Right ventricle myocardium superior (tissue), 1 donor: Measurements from ENCODE around the gene SNX19. TPM values are rescaled to one million over a fixed set of nuclear protein-coding genes. Genes with fewer than 3 reads are reported as not detected.
A peak's percentile ranks its signal among the peaks of the same experiment; 100 is the strongest.

Source experiments
- ATAC-seq: fragments of 200-7000 bp; cut with Tn5 transposase; one replicate; pipeline ENCODE4 v1.9.1; 2020; ENCODE audit warnings: mild to moderate bottlenecking; ENCODE audit not compliant: poor library complexity
- DNase-seq: peaks from one replicate; pipeline ENCODE4 v3.0.0-alpha.2; 2020
- intact Hi-C: fragments of 100-400 bp; cut with DNase I; formaldehyde crosslinking; loops from one replicate; pipeline ENCODE4 v1.11.2; 2022
- total RNA-seq: library from RNA; stranded (reverse); fragmentation: NEBNext Ultra II Directional; extraction: Animal tissue kit (Norgen Biotek cat#: 25700); gene quantifications from one replicate; pipeline ENCODE4 v1.2.1, GENCODE V29; 2021
- donor health status: DM: no; HTN: yes; CAD: no; lungs with severe emphysema.

SNX19 gene
- total RNA-seq, 1 donor from 2014 or later, result 53.4 TPM

GRCh38 chr11:130876931-130877915 lies 39.1 kb downstream of the SNX19 start:
- ATAC-seq (no peak), DNase-seq (no peak)
- intact Hi-C loops, result no loop called here

- ATAC-seq (peak; percentile 55), DNase-seq (no peak)
- intact Hi-C loops, result no loop called here
These were observed 40.2 kb downstream of the SNX19 start for GRCh38 chr11:130876100-130876499.

GRCh38 chr11:130874955-130875531 lies 41.2 kb downstream of the SNX19 start:
- ATAC-seq, result no peak
- intact Hi-C loops, result no loop called here
- DNase-seq, result no peak

- ATAC-seq, result no peak
- intact Hi-C loops, result no loop called here
These were observed 41.9 kb downstream of the SNX19 start for GRCh38 chr11:130874396-130874795.

GRCh38 chr11:130873761-130874160 lies 42.5 kb downstream of the SNX19 start:
- intact Hi-C loops, result no loop called here
- DNase-seq (no peak), ATAC-seq (no peak)

More at GRCh38 chr11:130874396-130874795, 41.9 kb downstream of the SNX19 start:
- no peak for DNase-seq

GRCh38 chr11:130872981-130873380 lies 43.3 kb downstream of the SNX19 start:
- no peak for DNase-seq
- peak; percentile 22 for ATAC-seq
- intact Hi-C loops, result no loop called here

- intact Hi-C loops, result no loop called here
- ATAC-seq, result peak; percentile 42
These were observed 43.8 kb downstream of the SNX19 start for GRCh38 chr11:130872513-130872912.

GRCh38 chr11:130872102-130872501 lies 44.2 kb downstream of the SNX19 start:
- DNase-seq, result no peak
- ATAC-seq, result peak; percentile 82
- intact Hi-C loops, result no loop called here

More at GRCh38 chr11:130872513-130872912, 43.8 kb downstream of the SNX19 start:
- DNase-seq, result no peak

GRCh38 chr11:130871616-130872015 lies 44.7 kb downstream of the SNX19 start:
- intact Hi-C loops, result no loop called here
- DNase-seq (no peak), ATAC-seq (no peak)

DNA sequence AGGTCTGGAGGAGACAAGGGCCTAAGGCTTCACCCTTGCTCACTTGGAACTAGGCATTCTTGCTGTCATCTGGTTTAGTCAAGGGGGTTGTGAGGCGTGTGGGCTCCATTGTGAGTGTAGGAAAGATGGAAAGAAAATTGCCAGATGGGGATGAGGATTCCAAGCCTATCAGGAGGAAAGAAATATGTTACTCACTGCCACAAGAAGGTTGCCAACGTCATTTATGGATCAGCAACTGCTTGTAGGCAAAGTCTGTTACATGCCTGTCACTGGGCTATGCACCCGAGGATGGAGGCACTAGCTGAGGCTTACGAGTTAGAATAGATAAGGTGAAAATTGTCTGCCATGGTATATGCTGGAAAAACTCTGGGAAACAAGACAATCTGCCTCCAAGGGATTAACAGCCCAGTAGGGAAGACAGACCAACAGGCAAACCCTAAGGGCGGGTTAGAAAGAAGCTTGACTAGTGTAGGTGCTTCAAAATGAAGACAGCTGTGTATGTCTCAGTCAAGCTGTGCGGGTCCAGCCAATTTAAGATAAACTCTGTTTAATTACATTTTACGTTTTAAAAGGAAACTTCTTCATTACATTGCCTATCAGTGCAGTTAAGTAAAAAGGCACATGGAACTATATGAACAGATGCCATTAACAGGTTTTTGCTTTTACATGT lies 47.4 kb downstream of the SNX19 start:
- no peak for ATAC-seq
- intact Hi-C loops, result no loop called here
- DNase-seq, result no peak

DNA sequence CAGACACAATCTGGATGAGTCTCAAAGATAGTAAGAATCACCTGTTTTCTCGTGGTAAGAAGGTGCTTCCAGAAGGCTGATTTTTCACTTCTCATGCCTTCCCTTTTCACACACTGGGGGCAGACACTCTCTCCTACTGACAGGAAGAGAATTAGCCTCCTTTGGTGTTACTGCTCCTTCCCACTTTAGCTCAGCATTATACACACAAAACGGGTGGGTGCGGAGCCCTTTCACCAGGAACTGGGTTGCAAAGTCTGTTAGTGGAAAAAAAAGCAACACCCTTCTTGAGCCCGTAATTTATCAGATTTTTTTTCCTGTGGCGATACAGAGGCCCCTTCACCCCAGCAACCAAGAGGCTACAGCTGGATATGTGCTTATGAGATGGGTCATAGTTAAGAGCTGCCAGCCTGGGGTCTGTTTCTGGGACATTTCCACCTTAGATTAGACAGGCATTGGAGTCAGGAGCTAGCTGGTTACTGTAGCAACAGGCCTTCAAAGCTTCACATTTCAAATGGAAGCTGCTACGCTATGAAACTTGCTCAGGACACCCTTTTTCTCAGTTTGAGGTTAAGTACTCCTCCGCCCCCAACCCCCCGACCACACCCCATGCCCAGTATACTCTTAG lies 48.1 kb downstream of the SNX19 start:
- no peak for DNase-seq
- intact Hi-C loops, result no loop called here

DNA sequence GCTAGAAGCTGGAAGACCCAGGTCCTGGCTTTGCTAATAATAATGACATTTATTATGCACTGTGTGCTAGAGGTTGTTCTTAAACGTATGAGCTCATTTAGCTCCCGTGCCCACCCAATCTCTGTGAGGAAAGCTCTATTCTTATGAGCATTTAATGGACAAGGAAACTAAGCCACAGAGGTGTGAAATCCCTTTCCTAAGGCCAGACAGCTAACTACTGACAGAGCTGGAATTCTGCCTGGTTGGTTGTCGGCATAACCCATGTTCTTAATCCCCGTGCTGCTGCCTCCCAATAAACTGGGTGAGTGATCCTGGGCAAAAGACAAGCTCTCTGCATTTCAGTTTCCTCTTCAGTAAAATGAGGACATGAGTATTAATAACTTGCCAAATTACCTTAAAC lies 49.4 kb downstream of the SNX19 start:
- ATAC-seq (peak; percentile 20), DNase-seq (no peak)
- intact Hi-C loops, result no loop called here

More for the DNA sequence above, 48.1 kb downstream of the SNX19 start:
- ATAC-seq, result no peak

DNA sequence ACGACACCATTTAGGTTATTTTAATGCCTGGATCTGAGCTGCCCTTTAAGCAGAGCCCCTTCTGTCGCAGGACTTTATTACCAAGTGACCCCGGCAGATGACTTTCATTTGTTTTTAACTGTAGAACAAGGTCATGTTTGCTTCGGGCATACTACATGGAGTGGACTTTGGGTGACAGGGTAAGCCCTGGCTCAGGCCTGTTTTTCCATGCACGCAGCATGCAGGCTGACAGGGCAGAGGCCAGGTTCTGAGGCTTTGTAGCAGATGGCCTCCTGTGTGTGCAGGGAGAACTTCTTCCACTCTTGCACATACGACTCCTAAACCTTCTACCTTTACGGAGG lies 50.5 kb downstream of the SNX19 start:
- ATAC-seq, result peak; percentile 73
- intact Hi-C loops, result no loop called here
- DNase-seq, result no peak

GRCh38 chr11:130865091-130865773 lies 51.0 kb downstream of the SNX19 start:
- intact Hi-C loops, result no loop called here
- DNase-seq (peak; percentile 73), ATAC-seq (peak; percentile 88)

DNA sequence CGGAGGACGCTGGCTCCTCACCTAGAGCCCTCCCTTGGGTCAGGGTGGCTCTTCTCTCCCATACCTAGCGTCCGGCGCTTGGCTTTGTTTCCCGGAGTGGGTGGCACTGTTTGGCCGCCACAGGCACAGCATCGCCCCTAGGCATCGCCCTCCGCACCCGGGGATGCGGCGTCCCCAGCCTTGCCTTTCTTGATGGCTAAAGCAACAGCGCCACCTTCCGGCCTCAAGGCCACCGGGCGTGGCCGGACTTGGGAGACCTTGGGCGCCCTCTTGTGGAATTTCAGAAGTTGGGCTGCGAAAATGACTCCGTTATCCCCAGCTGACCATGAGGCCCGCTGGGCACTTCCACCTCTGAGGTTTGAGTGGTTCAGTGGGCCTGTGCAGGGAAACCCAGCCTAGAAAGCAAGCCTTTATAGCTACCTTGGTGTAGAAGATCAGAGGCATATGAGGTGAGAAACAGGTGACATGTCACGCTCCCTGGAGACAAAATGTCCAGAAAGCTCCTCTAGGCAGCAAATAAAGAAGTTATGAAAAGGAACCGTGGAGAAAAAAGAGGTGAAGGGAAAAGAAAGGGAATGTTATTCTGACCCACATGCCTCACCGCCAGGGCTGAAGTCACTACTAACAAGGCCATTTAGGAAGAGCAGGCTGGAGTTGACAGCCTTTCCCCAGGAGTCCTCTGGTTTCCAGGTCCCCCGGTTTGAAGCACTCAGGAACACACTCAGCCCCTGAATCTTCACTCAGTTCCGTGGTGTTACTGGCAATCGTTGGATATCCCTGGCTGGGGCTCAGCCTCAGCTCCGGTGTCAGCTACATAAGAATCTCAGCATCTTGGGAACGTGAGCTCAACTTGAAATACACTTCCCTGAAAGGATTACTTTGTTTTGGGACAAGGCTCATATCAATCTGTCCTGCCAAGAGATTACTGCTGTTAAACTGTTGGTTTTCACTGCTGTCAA lies 54.1 kb downstream of the SNX19 start:
- intact Hi-C loops, result loop anchor here (1.0 kb wide), 1 partner anchor 428 kb away; no protein-coding TSS in a partner anchor
- peak; percentile 69 for ATAC-seq
- peak; percentile 95 for DNase-seq

DNA sequence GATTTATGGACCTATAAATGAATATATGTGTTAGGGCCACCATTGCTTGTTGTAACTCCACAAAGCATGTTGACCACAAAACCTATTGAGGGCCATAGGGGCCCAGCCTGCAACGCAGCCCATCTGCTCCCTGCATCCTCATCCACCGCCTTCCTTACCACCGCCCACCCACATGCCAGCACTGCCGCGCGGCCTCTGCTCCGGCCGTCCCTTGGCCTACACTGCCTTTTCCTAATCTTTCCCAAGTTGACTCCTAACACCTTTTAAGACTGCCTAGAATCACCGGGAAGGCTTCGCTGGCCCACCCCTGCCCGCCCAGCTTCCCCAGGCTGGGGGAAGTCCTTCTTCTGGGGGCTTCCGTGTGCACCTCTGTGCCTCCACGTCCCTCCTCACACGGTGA lies 55.0 kb downstream of the SNX19 start:
- intact Hi-C loops, result no loop called here

GRCh38 chr11:130859886-130860285 lies 56.4 kb downstream of the SNX19 start:
- intact Hi-C loops, result no loop called here
- no peak for DNase-seq
- ATAC-seq, result no peak

More for the DNA sequence above, 55.0 kb downstream of the SNX19 start:
- ATAC-seq (no peak), DNase-seq (no peak)
